HG03097 (cell line): ENCODE results near the gene NOS1AP.

ENCODE experiments used
- ATAC-seq: cut with Tn5 transposase; IDR thresholded peaks from one replicate; pipeline ENCODE4 v1.9.1; 2021; ENCODE audit not compliant: unreplicated experiment, low FRiP score

Gene NOS1AP

GRCh38 chr1:162134646-162135045, 65.2 kb downstream of the NOS1AP start:
- ATAC-seq: no peak

- ATAC-seq: no peak
These were observed 65.8 kb downstream of the NOS1AP start for GRCh38 chr1:162135271-162135775.

- no peak for ATAC-seq
These were observed 67.3 kb downstream of the NOS1AP start for GRCh38 chr1:162136760-162137159.

- ATAC-seq: no peak
These were observed 67.9 kb downstream of the NOS1AP start for GRCh38 chr1:162137179-162137960.

GRCh38 chr1:162138112-162138511, 68.6 kb downstream of the NOS1AP start:
- no peak for ATAC-seq

- no peak for ATAC-seq
These were observed 69.2 kb downstream of the NOS1AP start for GRCh38 chr1:162138599-162139181.

GRCh38 chr1:162139211-162139610, 69.7 kb downstream of the NOS1AP start:
- no peak for ATAC-seq

- ATAC-seq: no peak
These were observed 72.0 kb downstream of the NOS1AP start for GRCh38 chr1:162141281-162142054.

GRCh38 chr1:162142968-162143367, 73.5 kb downstream of the NOS1AP start:
- ATAC-seq: no peak

- ATAC-seq: no peak
These were observed 74.8 kb downstream of the NOS1AP start for GRCh38 chr1:162144268-162144667.

- ATAC-seq: no peak
These were observed 75.4 kb downstream of the NOS1AP start for GRCh38 chr1:162144853-162145252.

- ATAC-seq: no peak
These were observed 75.9 kb downstream of the NOS1AP start for GRCh38 chr1:162145280-162145965.

- no peak for ATAC-seq
These were observed 76.6 kb downstream of the NOS1AP start for GRCh38 chr1:162145966-162146696.

- no peak for ATAC-seq
These were observed 78.3 kb downstream of the NOS1AP start for GRCh38 chr1:162147760-162148159.

GRCh38 chr1:162150112-162150511, 80.6 kb downstream of the NOS1AP start:
- ATAC-seq: no peak

GRCh38 chr1:162151900-162152829, 82.7 kb downstream of the NOS1AP start:
- ATAC-seq: no peak

GRCh38 chr1:162153374-162153773, 83.9 kb downstream of the NOS1AP start:
- no peak for ATAC-seq

- ATAC-seq: no peak
These were observed 88.0 kb downstream of the NOS1AP start for GRCh38 chr1:162157469-162157868.
